ENCODE measurements around the gene TRIM16.
"Not testable (repeated sequence)": the region's sequence is repeated elsewhere in the genome, so short reads cannot be mapped to it uniquely, and the experiment has no call there.

Gene TRIM16

GRCh38 chr17:15675991-15676390 is 8.1 kb downstream of the TRIM16 start:
- not testable (repeated sequence) for H3K27ac ChIP-seq; H3K4me3 ChIP-seq; H3K9ac ChIP-seq (ENCODE audit: insufficient read length); H3K9me3 ChIP-seq (ENCODE audit: low read depth, low read length); H3K36me3 ChIP-seq (ENCODE audit: insufficient read depth, low read length); DNase-seq (ENCODE audit: low read depth, low spot score)

GRCh38 chr17:15674640-15675039 is 9.5 kb downstream of the TRIM16 start:
- not testable (repeated sequence) for H3K36me3 ChIP-seq (ENCODE audit: insufficient read depth, low read length); DNase-seq (ENCODE audit: low read depth, low spot score); H3K9me3 ChIP-seq (ENCODE audit: low read depth, low read length)

GRCh38 chr17:15669526-15669925 is 14.6 kb downstream of the TRIM16 start:
- H3K36me3 ChIP-seq (ENCODE audit: insufficient read depth, low read length); DNase-seq (ENCODE audit: low read depth, low spot score); H3K9ac ChIP-seq (ENCODE audit: insufficient read length); H3K27ac ChIP-seq; H3K9me3 ChIP-seq (ENCODE audit: low read depth, low read length); H3K4me3 ChIP-seq: not testable (repeated sequence)

More at GRCh38 chr17:15674640-15675039, 9.5 kb downstream of the TRIM16 start:
- not testable (repeated sequence) for H3K4me3 ChIP-seq; H3K9ac ChIP-seq (ENCODE audit: insufficient read length); H3K27ac ChIP-seq

GRCh38 chr17:15663691-15664090 is 20.4 kb downstream of the TRIM16 start:
- no peak for DNase-seq (ENCODE audit: low read depth, low spot score)
- no peak overlapping the region for H3K9ac ChIP-seq (ENCODE audit: insufficient read length)
- H3K27ac ChIP-seq, result no peak overlapping the region
- TF ChIP-seq FOXP2 (optimal IDR thresholded peaks at IDR 0.05; ENCODE audit: control extremely low read depth, extremely low read length, insufficient read depth) (no peak), EZH2 (IDR thresholded peaks at IDR 0.05) (no peak), POLR2AphosphoS5 (IDR thresholded peaks at IDR 0.05; ENCODE audit: borderline replicate concordance, low read depth, low read length) (no peak)
- no peaks in the 10 kb centered on the region for H3K9me3 ChIP-seq (ENCODE audit: low read depth, low read length)
- H3K36me3 ChIP-seq (ENCODE audit: insufficient read depth, low read length), result no peaks in the 10 kb centered on the region; the same call in 1 of the 2 replicates
- no peak overlapping the region for H3K4me3 ChIP-seq

GRCh38 chr17:15663176-15663575 is 20.9 kb downstream of the TRIM16 start:
- Histone ChIP-seq H3K9me3 (ENCODE audit: low read depth, low read length) (no peaks in the 10 kb centered on the region), H3K36me3 (ENCODE audit: insufficient read depth, low read length) (no peaks in the 10 kb centered on the region; the same call in 1 of the 2 replicates), H3K27ac (no peak overlapping the region), H3K9ac (ENCODE audit: insufficient read length) (no peak overlapping the region), H3K4me3 (no peak overlapping the region)
- no peak for DNase-seq (ENCODE audit: low read depth, low spot score)
- TF ChIP-seq POLR2AphosphoS5 (IDR thresholded peaks at IDR 0.05; ENCODE audit: borderline replicate concordance, low read depth, low read length) (no peak), EZH2 (IDR thresholded peaks at IDR 0.05) (no peak), FOXP2 (optimal IDR thresholded peaks at IDR 0.05; ENCODE audit: control extremely low read depth, extremely low read length, insufficient read depth) (no peak)

- DNase-seq (ENCODE audit: low read depth, low spot score), result no peak
- H3K9me3 ChIP-seq (ENCODE audit: low read depth, low read length), result no peaks in the 10 kb centered on the region
- no peak for TF ChIP-seq EZH2 (IDR thresholded peaks at IDR 0.05)
- H3K36me3 ChIP-seq (ENCODE audit: insufficient read depth, low read length), result no peaks in the 10 kb centered on the region; the same call in 1 of the 2 replicates
- H3K4me3 ChIP-seq, result no peak overlapping the region
- H3K9ac ChIP-seq (ENCODE audit: insufficient read length), result no peak overlapping the region
- no peak overlapping the region for H3K27ac ChIP-seq
Observed at GRCh38 chr17:15662681-15663080, 21.4 kb downstream of the TRIM16 start.

- Histone ChIP-seq H3K4me3 (no peak overlapping the region), H3K9me3 (ENCODE audit: low read depth, low read length) (no peaks in the 10 kb centered on the region), H3K27ac (no peak overlapping the region), H3K36me3 (ENCODE audit: insufficient read depth, low read length) (no peaks in the 10 kb centered on the region; the same call in 1 of the 2 replicates), H3K9ac (ENCODE audit: insufficient read length) (no peak overlapping the region)
- TF ChIP-seq FOXP2 (optimal IDR thresholded peaks at IDR 0.05; ENCODE audit: control extremely low read depth, extremely low read length, insufficient read depth), result no peak
- TF ChIP-seq POLR2AphosphoS5 (IDR thresholded peaks at IDR 0.05; ENCODE audit: borderline replicate concordance, low read depth, low read length), result no peak
- TF ChIP-seq EZH2 (IDR thresholded peaks at IDR 0.05), result no peak
- DNase-seq (ENCODE audit: low read depth, low spot score), result no peak
Observed at GRCh38 chr17:15660077-15660476, 24.0 kb downstream of the TRIM16 start.

- Histone ChIP-seq H3K9ac (ENCODE audit: insufficient read length) (no peak overlapping the region), H3K27ac (no peak overlapping the region), H3K36me3 (ENCODE audit: insufficient read depth, low read length) (no peaks in the 10 kb centered on the region; the same call in 1 of the 2 replicates), H3K9me3 (ENCODE audit: low read depth, low read length) (no peaks in the 10 kb centered on the region), H3K4me3 (no peak overlapping the region)
- DNase-seq (ENCODE audit: low read depth, low spot score), result no peak
- TF ChIP-seq FOXP2 (optimal IDR thresholded peaks at IDR 0.05; ENCODE audit: control extremely low read depth, extremely low read length, insufficient read depth) (no peak), POLR2AphosphoS5 (IDR thresholded peaks at IDR 0.05; ENCODE audit: borderline replicate concordance, low read depth, low read length) (no peak), EZH2 (IDR thresholded peaks at IDR 0.05) (no peak)
Observed at GRCh38 chr17:15659663-15660062, 24.4 kb downstream of the TRIM16 start.

- Histone ChIP-seq H3K27ac (no peak overlapping the region), H3K36me3 (ENCODE audit: insufficient read depth, low read length) (no peaks in the 10 kb centered on the region; the same call in 1 of the 2 replicates)
Observed at GRCh38 chr17:15659236-15659635, 24.9 kb downstream of the TRIM16 start.

GRCh38 chr17:15658296-15658695 is 25.8 kb downstream of the TRIM16 start:
- no peak overlapping the region for H3K9ac ChIP-seq (ENCODE audit: insufficient read length)
- H3K9me3 ChIP-seq (ENCODE audit: low read depth, low read length), result no peaks in the 10 kb centered on the region
- H3K4me3 ChIP-seq, result no peak overlapping the region
- no peak for DNase-seq (ENCODE audit: low read depth, low spot score)
- H3K36me3 ChIP-seq (ENCODE audit: insufficient read depth, low read length), result no peaks in the 10 kb centered on the region
- TF ChIP-seq EZH2 (IDR thresholded peaks at IDR 0.05) (no peak), POLR2AphosphoS5 (IDR thresholded peaks at IDR 0.05; ENCODE audit: borderline replicate concordance, low read depth, low read length) (no peak), FOXP2 (optimal IDR thresholded peaks at IDR 0.05; ENCODE audit: control extremely low read depth, extremely low read length, insufficient read depth) (no peak)
- no peak overlapping the region for H3K27ac ChIP-seq

More at GRCh38 chr17:15659236-15659635, 24.9 kb downstream of the TRIM16 start:
- Histone ChIP-seq H3K9ac (ENCODE audit: insufficient read length) (no peak overlapping the region), H3K9me3 (ENCODE audit: low read depth, low read length) (no peaks in the 10 kb centered on the region), H3K4me3 (no peak overlapping the region)
- no peak for DNase-seq (ENCODE audit: low read depth, low spot score)
- TF ChIP-seq POLR2AphosphoS5 (IDR thresholded peaks at IDR 0.05; ENCODE audit: borderline replicate concordance, low read depth, low read length) (no peak), FOXP2 (optimal IDR thresholded peaks at IDR 0.05; ENCODE audit: control extremely low read depth, extremely low read length, insufficient read depth) (no peak), EZH2 (IDR thresholded peaks at IDR 0.05) (no peak)

Measured in SK-N-MC (cell line).